Activated CD4-positive, CD25-positive, alpha-beta regulatory T cell treated with anti-CD3 and anti-CD28 coated beads, Interleukin-2, amount 50 U/mL, for 16 hours (primary cell): ENCODE results near the gene ITIH2.

Source experiments
- DNase-seq: peaks from one replicate; pipeline ENCODE4 v3.0.0-alpha.2; 2020; ENCODE audit warnings: low read depth, low spot score

The ITIH2 gene

DNA sequence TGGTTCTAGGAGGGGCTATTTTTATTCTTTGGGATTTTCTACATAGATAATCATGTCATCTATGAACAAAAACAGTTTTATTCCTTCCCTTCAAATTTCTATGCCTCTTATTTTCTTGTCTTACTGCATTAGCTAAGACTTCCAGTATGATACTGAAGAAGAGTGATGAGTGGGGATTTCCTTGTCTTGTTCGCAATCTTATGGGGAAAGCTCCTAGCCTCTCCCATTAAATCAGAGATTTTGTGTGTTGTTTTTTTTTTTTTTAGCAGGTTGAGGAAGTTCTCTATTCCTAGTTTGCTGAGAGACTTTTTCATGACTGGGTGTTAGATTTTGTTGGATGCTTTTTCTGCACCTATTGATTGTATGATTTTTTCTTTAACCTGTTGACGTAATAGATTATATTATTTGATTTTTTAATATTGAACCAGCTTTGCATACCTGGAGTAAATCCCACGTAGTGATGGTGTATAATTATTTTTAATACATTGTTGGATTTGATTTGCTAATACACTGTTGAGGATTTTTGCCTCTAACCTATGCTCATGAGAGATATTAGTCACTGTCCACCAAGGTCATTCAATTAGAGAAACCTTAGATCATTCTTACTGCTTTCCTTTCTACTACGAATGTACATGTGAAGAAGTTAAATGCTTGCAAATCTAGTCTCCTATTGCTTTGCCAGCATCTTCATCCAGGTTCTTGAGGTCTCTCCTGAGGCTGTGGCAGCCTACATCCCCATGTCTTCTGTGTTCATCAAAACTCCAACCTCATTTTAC, 91.3 kb downstream of the ITIH2 start:
- no peak for DNase-seq

GRCh38 chr10:7795605-7796004, 92.5 kb downstream of the ITIH2 start:
- DNase-seq = no peak

- no peak for DNase-seq
Measured at GRCh38 chr10:7797582-7797981, 94.5 kb downstream of the ITIH2 start.
